ENCODE measurements around the gene RASSF8.

The RASSF8 gene

DNA sequence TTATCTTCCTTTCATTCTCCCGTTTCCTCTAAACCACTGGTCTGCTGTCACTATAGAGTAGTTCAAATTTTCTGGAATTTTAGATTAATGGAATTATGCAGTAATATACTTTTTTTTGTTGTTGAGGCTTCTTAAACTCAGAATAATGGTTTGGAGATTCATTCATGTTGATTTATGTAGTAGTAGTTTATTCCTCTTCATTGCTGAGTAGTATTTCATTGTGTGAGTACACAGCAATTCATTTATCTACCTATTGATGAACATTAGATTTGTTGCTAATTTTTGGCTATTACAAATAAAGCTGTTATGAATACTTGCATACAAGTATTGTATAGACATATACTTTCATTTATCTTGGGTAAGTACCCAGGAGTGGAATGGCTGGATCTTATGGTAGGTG is 7.2 kb downstream of the RASSF8 start:
- no peak for DNase-seq

DNA sequence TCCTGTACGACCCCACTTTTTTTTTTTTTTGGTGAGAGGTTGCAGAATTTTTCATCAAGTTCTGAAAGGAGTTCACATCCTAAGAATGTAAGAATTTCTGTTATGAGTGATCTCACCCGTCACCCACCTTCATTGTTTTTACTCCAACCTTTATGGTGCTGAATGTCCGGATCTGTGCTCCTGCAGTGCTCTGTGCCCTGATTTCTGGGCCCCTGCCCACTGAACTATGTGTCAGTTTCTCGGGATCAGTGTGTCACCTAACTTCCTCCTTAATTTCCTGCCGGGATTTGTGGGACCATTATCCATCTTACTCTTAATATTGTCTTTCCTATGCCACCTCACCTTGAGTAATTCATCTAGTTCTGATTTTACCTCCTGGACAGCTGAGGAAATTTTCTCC is 11.6 kb downstream of the RASSF8 start:
- no peak for DNase-seq

DNA sequence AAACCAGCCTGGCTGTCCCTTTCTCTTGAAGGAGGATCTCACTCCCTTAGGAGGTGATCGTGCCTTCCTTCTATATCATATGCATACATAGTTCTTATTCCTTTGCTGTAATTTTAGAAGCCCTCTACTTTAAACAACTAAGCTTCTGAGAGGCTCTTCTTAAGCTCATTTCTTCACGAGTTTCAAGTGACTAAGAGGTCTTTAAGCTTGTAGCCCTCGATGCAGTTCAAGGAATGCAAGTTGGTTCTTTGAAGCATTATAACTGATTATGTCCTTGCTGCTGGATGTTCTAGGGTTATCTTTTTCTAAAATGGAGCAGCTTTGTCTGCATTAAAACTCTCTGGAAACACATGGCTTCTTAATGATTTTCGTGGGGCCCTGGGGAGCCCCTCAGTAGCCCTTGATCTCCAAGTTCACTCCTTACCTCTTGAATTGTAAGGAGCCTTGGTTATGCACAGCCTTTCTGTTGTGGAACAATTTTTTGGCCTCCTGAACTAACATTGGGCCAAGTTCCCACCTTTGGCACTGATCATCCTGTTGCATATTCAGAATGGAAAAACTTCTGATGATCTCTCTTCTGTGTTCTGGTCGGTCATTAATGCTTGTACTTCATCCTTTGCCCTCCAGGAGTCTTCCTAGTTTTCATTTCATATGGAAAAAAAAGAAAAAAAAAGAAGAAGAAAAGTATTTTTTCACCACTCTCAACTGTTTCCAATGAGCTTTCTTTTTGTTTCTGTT is 12.6 kb downstream of the RASSF8 start:
- DNase-seq, result no peak

DNA sequence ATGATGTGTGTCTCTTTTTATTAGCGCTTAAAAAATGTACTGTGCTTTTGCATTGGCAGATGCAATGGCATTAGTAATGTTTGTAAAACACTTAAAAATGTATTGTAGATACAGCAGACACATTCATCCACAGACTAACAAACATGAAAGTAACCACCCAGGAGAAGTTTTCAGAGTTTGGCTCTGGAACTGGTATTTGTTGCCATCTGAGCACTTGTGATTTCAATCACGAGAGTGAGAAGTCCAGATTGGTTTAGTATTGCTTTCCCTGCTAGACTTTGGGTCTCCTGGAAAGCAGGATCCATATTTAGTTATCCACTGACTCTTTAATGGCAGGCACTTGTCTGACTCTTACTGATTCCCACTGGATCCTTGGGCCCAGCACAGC is 13.2 kb downstream of the RASSF8 start:
- no peak for DNase-seq

DNA sequence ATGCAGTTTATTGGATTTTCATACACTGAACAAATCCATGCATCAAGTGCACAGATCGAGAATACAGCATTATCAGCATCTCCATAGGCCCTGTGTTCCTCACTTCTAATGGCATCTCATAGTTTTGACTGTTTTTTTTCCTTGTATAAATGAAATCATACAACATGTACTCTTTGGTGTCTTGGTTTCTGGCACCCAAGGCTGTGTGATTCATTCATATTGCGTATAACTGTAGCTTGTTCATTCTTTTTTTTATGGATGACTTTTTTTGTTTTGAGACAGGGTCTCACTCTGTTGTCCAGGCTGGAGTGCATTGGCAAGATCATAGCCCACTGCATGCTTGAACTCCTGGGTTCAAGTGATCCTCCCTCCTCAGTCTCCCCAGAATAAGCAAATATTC is 14.3 kb downstream of the RASSF8 start:
- no peak for DNase-seq

DNA sequence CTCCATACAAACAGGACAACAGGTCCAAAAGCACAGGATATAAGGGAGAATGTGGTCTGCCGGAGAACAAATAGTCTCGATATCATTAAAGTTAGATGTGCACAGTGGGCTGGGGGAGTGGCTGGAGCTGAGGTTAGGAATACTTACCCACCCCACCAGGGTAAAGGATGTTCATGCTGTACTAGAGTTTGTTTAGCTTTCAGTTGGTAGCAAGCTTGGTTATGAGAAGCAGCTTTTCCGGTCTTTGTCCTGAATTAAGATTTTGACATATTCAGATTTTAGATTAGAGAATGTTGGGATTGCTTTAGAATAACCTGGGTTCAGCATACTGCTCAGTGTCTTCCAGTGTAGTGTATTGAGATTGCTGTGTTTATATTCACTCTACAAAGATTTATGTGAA is 16.7 kb downstream of the RASSF8 start:
- DNase-seq, result no peak

DNA sequence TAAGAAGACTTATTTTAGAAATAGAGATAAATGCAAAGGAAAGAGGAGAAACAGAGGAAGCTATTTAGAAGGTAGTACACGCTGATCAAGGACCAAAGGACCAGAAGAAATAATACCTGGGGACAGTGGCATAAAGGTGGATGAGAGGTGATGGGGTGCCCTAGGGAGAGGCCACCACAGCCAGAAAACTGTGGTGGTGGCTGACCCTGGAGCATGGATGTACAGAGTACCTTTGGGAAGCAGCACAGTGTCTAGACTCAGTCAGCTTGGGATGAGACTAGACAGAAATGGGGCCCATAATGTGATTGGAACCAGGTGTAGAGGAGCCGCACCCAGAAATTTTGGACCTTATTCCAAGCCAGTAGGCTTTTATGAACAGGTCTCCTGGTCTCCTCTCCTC is 17.2 kb downstream of the RASSF8 start:
- no peak for DNase-seq

DNA sequence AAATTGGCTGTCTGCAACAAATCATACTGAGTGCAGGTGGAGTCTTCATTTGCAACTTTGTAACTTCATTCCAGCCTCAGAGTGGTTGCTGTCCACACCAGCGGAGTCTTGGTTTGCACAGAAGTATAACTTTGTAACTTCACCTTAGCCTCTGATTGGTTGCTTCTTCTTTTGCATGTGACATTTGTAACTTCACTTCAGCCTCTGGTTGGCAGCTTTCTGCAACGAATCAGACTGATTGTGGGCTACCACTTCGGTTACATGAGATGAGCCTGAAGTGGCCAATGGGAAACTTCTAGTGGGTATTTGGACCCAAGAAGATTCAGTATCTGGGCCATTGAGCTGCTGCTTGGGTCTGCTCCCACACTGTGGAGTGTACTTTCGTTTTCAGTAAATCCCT is 17.8 kb downstream of the RASSF8 start:
- no peak for DNase-seq

DNA sequence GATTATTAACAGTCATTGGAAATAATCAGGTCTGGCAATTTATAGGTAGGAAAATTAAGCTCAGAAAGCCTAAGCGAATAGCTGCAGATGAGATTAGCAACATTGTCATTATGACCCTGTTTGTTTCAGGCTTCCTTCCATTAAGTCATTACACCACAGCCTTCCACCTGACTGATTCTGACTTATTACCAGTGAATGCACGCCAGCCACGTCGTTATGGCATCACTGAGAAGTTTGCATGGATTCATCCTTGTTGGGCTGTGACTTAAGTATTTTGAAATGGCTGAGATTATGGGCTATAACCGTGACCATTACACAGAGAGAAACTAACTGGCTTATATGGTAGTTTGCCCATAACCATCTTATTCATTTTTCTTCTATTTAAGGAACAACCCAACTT is 18.6 kb downstream of the RASSF8 start:
- DNase-seq, result no peak

DNA sequence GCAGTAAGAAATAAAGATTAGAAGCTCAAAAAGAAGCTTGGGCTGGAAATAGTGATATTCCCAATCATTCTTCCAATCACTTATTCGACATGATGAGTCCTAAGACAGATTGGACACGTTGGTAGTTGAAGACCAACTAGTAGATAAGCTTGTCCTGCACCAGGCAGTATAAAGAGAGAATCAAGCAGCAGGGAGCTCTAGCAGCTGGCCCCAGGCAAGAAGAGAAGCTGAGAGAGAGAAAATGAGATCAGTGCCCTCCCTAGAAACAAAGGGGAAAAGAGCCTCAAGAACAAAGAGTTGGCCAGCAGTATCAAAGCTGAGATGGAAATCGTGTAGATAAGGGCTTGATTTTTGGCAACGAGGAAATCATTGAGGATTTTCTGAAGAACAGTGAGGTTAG is 20.6 kb downstream of the RASSF8 start:
- no peak for DNase-seq

DNA sequence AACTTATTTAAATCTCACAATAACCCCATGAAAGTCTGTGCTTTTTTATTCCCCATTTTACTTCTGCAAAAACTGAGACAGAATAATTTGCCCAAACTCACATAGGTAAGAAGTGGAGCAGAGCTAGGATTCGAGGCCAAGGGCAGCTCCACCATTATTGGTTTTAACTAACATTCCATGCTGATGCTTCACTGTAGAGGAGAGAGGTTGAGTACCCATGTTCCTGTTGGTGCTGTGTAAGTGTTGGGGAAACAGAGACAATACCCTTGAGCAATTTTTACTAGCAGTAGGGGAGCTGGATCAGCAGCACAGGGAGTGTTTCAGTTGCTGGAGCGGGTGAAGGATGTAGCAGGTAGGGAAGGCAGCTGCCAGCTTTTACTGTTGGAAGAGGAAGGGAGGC is 21.1 kb downstream of the RASSF8 start:
- DNase-seq, result no peak

DNA sequence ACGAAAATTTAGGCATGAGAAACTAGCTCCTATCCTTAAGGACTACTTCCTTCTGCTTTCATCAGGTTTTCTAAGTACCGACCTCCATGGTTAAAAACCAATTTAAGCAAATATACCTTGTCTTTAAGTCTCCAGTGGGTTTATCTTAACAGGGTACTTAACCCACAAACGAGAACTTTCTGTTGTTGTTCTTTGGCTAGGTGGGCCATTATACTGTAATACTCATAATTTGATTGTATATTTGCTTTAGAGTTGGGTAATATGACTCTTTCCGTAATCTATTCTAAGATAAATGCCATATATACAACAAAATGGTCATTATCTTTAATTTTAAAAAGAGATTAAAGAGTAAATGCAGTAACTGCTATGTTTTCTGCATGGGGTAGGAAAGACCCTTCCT is 21.6 kb downstream of the RASSF8 start:
- no peak for DNase-seq

DNA sequence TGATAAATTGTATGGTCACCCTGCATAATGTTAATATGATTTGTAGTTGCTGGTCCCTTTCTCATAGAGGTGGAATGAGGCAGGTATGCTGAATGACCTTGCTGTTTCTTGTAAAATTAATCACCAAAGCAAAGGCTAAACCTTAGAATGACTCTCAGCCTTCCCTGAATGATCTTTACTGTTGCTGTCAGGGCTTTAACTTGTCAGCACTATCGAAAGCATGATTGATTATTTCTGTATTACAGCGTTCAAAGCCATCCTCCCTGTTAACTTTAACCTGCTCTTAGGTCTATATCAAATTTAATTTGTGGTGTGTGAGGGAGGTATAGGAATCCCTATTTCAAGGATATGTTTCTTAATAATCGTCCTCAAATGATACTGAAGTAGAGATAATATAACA is 23.1 kb downstream of the RASSF8 start:
- no peak for DNase-seq

DNA sequence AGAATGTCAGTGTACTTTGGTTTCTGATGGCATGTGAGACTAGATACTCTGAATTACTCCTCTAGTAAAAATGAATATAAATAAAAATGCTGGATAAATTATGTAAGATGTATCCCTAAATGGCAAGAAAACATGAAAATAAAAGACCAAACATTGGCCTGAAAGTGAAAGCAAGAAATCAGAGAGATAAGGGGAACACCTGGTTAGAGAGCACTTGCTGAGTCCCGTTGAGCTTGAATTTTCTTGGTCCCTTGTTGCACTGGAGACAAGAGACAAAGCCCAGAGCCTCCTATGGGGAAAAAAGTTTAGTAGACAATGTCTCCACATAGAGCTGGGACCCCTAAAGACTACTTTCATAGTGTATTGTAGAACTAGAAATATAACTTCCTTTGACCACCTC is 23.9 kb downstream of the RASSF8 start:
- no peak for DNase-seq

DNA sequence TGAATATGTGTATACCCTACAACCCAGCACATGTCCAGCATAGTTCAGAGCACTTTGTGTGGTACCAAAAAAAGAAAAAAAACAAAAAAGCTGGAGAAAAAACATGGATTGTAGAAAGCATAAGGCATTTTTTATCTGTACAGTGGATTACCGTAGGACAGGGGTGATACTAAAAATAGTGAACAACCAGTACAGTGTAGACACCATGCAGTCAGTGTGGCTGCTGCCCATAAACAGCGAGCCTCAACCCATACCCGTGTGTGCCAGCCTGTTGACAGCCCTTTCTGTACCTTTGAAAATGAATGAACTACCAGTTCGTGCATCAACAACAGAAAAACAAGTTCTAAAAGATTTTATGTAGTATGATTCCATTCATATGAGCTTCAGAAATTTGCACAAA is 25.1 kb downstream of the RASSF8 start:
- no peak for DNase-seq

DNA sequence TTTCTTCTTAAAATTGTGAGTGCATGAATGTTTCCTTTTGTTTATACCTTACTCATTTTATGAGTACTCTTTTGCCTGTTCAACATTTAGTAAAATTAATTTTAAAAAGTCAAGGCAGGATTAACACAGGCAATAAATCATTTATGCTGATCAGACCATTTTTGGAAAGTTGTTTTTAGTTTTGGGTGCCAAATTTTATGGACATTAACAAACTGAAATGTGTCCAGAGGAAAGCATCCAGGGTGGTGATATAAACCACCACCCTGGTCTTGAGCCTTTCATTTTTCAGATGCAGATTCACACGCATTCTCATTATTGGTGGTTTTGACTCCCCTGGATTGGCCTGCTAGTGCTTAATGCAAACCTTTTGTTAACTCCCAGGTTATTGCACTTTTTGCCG is 26.3 kb downstream of the RASSF8 start:
- no peak for DNase-seq

DNA sequence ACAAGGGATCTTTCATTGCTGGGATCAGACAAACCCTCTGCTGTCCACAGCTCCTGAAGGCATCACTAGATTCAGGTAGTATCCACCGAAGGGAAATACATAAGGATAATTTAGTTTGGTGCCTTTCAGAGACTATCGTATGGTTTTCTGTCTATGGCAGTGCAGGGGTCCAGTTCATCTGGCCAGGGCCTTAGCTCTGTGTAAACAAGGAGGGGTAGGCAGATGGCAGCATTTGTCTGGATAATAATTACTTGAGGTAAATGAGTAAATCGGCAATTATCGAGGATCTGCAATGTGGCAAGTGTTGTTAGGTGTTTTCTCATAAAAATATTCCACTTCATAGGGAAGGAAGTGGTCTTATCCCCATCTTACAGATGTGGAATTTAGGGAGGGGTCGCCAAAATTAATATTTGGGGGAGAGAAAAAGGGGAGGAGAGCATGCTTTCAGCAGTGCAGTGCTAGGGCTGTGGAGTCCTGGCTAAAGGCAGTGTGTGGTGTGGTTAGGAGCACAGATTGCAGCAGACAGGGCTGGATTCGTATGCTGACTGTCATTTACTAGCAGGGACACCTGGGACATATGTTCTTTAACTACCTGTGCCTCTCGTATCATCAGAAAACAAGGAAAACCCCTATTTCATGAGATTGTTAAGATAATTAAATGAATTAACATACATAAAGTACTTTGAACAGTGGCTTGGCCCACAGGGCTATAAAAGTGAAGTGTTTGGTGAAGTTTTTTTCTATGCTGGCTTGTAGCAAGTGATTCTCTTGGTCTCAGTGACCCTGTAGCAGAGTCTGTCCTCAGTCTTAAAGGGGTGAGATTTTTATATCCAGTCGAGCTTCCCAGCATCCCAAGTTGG is 27.1 kb downstream of the RASSF8 start:
- no peak for DNase-seq

DNA sequence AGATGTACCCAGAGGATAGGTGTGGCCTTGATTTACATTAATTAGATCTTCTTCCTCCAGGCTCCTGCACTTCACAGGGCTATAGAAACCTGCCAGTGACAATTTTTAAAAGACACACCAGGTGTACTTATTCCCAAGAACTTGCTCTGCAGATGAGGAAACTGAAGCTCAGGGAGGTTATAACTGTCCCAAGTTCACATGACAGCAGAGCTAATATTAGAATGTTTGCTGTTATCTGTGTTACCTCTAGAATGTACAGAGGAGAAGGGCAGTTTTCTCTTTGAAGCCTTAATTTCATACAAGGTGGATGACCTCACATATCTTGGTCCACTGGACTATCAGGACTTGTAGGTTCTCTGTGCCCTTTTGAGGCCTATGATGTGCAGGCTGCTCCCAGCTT is 27.7 kb downstream of the RASSF8 start:
- no peak for DNase-seq

DNA sequence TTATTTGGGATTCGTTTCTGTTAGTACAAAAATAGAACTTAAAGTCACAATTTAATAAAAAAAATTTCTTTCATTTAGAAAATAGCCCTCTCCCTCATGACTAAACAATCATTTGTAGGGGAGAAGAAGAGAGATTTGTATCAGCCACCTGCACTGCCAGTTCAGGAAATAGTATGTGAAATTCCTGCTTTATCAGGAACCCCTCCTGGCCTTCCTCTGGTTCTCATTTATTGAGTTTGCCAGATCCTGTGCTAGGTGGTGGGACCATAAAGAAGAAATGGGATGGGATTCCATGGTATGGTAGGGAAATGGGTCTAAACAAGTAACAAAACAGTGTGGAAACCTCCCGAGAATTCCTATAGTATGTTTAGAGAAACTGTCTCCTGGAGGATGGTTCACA is 30.0 kb downstream of the RASSF8 start:
- no peak for DNase-seq

DNA sequence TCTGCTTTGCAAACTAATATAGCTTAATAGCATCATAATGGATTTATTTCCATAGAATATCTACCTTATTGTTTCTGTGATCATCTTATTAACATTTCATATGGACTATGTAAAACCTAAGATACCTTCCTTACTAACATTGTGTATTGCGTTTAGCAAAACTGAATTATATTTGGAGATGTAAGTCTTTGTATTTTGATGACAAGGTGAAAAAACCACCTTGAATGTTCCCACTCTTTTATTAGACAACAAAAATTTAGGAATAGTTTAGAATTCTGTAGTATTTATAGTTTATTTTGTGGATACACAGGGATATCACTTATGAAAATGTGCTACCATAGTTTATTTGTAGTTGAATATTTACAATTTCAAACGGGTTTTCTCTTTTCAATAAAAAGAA is 32.0 kb downstream of the RASSF8 start:
- DNase-seq, result no peak

DNA sequence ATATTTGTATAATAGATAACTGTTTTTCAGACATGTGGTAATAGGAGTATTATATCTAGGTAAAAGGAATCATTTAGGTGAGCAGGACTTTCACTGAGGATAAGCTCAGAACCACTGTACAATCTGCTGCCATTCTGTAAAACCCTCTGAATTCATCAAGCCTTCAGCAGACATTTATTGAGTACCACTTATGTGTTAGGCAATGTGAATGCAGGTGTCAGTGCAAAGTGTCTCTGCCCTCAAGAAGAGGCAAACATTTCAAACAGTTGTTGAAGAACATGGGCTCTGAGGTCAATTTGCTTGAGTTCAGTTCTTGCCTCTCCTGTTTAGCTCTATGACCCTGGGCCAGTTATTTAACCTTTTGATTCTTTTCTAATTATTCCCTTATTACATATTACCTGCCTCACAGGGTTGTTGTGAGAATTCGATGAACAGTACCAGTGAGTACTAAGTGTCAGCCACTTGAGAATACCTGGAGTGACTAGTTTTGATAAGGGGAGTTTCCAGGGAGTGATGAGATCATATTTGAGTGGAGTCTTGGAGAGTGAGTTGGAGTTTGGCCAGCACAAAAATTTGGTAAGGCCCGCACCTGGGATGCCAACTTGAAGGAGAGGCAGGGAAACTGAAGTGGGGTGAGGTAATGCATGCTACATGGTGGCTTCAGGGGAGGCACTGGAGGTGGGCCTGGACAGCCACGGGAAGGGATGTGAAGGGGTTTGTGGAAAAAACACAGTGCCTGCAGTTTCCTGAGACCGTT is 33.7 kb downstream of the RASSF8 start:
- no peak for DNase-seq

DNA sequence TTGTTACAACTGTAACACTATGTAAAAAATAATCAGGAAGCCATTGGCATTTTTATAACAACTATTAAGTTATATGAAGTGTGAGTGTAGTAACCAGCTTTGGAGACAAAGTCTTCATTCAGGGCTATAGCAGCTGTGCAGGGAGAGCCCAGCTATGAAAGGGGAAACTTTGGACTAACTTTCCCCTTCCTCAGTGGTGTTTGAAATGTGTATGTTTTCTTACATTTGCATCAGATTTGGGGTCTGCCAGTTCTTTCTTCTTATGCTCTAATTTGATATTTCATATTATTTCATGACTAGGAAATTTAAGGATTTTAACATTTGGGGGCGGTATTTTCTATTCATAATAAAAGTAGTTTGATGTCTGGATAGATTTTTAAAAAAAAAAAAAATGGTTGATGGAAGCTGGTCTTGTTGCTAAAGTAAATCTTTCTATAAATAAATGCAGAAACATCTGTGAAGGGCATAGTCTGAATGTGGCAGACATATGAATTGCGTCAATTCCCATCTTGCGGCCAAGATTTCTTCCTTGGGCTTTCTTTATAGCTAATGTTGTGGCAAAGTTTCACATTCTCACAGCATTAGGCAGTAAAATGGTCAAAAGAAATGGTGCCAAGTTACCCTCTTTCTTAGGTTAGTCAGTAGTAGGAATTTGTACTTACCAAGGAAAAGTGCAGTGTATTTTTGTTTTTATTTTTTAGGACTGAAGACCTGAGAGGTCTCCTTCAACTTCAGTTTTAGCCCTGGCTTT is 35.6 kb downstream of the RASSF8 start:
- no peak for DNase-seq

Data from NCI-H2029 (cell line).